SKM-1 treated with dmso at 0.1 percent for 144 hours (cell line): ENCODE data around the gene TYMP.
A peak's percentile ranks its signal among the peaks of the same experiment; 100 is the strongest.
"Not testable (repeated sequence)": the region's sequence is repeated elsewhere in the genome, so short reads cannot be mapped to it uniquely, and the experiment has no call there.

Experiments
- DNase-seq: peaks from one replicate; lab custom pipeline; 2025; ENCODE audit not compliant: unreplicated experiment; lab: John Stamatoyannopoulos, UW

Gene TYMP

DNA sequence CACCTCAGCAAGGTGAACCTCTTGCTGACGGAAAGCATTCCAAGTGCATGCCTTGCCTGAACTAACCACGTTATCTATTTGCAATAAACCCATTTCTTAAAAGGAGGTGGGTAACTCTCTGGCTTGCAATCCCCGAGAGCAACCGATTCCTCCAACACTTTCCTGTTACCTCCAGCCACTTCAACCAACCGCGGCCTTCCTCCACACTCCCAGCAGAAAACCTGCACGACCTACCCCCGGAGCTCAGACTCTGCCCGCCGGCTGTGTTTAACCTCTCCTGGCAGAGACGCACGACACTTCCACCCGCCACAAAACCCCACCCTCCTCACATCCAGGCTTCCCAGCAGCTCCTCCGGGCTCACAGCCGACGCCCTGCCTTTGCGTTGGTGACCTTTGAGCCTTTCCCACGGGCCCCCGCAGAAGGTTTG lies 5.1 kb downstream of the TYMP start:
- DNase-seq, result no peak

DNA sequence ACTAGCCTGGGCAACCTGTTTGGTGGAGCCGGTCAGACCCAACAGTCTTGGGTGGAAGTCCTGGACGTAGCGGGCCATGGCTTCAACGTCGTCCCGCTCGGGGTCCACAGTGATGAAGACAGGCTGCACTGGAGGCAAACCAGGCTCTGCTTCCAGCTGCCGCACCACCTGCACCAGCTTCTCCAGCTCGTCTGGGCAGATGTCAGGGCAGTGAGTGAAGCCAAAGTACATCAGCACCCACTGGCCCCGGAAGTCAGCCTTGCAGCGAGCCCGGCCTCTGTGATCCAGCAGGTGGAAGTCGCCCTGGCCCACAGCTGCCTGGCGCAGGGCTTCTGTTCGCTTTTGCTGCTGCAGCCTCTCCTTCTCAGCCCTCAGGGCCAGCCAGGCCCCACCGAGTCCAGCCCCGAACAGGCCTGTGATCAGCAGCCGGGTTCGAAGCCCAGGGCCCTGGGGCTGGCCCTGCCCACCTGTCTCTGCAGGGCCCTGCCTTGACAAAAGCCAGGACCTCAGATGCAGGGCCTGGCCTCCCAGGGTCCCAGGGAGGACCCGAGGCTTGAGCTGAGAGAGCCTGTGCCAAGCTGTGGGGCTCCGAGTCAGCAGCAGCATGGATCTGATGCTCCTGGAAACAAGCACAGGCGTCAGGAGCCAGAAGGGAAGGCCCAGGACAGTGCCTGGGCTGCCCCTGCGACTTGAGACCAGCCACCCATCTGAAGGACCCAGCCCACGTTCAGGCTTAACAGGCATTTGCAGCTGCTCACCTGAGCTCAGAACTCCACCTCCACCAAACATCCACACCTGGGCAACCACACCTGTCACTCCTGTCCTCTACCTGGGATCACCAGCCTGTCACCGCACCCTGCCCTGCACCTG lies 5.8 kb downstream of the TYMP start:
- DNase-seq, result no peak

DNA sequence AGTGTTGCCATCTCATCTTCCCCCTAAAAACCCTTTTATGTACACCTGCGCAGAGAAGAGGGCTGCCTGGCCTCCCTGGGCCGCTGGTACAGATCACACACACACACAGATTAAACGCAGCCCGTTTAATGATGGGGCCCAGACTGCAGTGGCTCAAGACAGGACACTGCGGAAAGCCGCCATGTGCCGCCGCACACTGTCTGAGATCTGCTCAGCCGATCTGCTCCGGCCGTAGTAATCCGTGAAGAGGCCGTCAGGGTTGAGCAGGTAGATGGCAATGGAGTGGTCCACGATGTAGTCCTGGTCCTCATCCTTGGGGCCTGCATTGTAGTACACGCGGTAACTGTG lies 6.4 kb downstream of the TYMP start:
- DNase-seq, result no peak

DNA sequence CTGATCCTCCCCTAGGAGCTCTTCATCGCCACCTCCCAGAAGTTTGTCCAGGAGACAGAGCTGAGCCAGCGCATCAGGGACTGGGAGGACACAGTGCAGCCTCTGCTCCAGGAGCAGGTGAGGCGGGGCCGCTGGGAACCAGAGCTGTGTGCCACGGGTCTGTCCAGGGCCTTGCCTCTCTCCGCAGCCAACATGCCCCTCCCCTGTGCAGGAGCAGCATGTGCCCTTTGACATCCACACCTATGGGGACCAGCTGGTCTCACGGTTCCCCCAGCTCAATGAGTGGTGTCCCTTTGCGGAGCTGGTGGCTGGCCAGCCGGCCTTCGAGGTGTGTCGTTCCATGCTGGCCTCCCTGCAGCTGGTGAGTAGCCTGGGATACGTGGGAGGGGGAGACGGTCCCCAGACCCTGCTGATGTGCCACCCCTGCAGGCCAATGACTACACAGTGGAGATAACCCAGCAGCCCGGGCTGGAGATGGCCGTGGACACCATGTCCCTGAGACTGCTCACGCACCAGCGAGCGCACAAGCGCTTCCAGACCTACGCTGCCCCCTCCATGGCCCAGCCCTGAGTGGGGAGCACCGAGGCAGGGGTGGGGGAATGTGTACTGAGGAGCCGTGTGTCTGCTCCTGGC lies 6.9 kb downstream of the TYMP start:
- DNase-seq, result no peak

DNA sequence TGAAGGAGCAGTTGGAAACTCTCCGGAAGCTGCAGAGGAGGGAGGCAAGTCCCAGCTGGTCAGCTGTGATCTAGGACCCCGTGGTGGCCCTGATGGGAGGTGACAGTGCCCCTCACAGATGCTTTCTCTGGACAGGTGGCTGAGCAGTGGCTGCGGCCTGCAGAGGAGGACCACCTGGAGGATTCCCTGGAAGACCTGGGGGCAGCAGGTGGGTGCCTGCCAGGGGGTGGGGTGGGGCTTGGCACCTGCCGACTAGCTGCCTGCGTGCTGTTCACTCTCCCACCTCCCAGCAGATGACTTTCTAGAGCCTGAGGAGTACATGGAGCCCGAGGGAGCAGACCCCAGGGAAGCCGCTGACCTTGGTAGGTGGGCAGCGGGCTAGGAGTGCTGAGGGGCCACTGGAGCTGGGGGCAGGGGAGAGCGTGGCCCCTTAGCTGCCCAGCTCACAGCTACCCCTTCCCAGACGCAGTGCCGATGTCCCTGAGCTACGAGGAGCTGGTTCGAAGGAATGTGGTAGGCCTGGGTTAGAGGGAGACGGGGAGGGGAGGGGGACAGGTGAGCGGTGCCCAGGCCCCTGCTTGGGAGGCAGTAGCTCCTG lies 7.5 kb downstream of the TYMP start:
- no peak for DNase-seq

DNA sequence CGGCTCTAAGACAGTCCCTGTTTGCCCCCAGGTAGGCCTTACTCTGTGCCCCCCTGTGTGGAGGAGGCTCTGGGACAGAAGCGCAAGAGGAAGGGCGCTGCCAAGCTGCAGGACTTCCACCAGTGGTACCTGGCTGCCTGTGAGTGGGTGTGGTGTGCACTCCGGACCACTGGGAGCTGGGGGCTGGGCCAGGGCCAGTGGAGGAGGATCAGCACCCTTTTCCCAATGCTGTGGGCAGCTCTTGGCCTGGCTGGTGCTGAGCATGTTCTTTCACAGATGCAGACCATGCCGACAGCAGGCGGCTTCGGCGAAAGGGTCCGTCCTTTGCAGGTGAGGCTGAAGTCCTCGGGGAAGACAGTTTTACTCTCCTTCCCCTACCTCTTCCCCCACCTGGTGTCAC lies 8.1 kb downstream of the TYMP start:
- DNase-seq, result no peak

DNA sequence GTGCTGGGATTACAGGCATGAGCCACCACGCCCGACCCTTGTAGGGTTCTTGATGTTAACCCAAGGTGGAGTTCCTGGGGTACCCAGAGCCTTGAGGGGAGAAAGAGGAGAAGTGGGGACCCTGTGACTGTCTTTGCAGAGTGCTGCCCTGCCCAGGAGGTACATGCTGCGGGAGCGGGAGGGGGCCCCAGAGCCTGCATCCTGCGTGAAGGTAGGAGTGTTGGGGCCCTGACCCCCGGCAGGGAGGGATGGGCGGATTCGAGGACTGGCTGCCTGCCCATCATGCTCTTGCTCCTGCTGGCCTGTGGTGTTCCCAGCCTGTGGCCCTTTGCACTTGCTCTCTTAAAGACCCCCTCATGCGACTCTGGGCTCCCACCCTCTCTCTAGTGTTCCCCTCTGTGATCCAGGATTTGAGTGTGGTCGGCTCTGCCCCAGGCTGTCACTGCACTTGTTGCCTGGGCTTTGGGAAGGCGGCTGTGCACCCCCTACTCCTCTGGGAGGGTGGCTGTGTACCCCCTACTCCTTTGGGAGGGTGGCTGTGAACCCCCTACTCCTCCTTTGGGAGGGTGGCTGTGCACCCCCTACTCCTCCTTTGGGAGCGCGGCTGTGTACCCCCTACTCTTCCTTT lies 8.9 kb downstream of the TYMP start:
- no peak for DNase-seq

DNA sequence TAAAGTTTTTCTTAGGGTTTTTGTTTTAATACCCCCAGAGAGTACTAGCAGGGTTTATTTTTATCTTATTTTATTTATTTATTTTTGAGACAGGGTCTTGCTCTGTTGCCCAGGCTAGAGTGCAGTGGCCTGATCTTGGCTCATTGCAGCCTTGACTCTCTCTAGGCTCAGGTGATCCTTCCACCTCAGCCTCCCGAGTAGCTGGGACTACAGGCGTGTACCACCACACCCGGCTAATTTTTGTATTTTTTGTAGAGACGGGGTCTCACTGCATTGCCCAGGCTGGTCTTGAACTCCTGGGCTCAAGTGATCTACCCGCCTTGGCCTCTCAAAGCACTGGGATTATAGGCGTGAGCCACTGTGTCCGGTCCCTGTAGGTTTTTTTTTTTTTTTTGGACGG lies 9.6 kb downstream of the TYMP start:
- DNase-seq, result not testable (repeated sequence)

DNA sequence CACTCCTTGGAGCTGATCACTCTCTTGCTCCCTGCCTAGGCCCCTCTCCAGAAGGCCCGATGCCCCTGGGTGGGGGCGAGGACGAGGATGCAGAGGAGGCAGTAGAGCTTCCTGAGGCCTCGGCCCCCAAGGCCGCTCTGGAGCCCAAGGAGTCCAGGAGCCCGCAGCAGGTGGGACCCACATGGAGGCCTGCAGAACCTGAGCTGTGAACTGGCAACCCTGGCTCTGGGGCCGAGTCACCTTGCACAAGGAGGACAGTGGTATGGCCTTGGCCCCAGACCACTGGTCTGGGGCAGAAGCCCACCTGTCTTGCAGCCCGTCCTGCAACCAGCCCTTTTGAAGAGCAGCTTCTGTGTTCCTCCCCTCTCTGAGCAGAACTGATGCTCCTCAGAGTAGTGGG lies 10.7 kb downstream of the TYMP start:
- DNase-seq, result no peak

DNA sequence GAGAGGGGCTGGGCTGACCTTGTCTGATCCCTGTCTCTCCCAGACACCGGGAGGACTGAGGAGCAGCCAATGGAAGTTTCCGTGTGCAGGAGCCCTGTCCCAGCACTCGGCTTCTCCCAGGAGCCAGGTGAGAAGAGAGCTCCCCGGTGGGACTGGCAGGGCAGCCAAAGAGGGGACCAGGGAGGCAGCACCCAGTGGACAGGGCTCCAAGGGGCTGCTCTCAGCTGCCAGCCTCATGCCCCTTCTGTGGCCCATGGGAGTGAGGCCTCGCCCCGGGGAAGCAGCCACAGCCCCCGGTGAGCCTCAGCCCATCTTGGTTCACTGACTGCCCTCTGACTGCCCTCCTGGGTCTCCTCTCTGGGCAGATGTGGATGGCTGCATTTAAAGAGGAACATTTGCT lies 11.2 kb downstream of the TYMP start:
- no peak for DNase-seq

DNA sequence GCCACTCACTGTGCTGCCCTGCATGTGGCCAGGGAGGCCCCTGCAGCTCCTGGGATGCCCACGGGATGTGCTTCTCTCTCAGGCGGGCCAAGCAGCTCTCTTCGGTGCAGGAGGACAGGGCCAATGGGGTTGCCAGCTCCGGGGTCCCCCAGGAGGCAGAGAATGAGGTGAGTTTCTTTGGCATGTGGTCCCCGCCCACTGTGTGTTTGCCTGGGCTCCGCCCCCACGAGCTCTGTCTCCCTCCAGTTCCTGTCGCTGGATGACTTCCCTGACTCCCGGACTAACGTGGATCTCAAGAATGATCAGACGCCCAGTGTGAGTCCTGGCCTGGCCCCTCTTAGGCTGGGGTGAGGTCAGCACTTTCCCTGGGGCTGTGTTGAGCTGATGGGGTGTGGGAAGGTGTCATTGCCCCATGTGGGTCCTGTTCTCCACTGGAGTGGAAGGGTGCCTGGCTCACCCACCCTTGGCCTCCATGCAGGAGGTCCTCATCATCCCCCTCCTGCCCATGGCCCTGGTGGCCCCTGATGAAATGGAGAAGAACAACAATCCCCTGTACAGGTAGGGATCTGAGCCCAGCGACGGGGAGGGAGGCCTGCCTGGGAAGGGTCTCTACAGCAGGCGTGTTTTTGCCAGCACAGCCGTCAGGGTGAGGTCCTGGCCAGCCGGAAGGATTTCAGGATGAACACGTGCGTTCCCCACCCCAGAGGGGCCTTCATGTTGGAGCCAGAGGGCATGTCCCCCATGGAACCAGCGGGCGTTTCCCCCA lies 12.1 kb downstream of the TYMP start:
- no peak for DNase-seq

DNA sequence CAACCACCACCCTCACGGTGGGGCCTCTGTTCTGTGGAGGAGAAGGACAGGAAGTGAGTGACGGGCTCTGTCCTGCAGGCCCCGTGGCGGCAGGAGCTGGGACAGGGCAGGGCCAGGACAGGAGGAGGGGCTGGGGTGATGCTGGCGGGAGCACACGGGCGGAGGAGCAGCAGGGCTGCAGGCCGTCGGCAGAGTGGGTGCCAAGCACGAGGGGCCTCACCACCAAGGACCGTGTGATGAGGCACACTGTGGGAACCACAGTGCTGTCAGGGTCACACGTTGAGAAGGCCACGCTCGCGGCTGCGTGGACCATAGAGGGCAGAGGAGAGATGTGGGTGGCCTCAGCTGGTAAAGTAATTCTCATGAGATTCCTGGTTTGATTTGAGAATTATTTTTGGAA lies 12.9 kb downstream of the TYMP start:
- DNase-seq, result no peak

DNA sequence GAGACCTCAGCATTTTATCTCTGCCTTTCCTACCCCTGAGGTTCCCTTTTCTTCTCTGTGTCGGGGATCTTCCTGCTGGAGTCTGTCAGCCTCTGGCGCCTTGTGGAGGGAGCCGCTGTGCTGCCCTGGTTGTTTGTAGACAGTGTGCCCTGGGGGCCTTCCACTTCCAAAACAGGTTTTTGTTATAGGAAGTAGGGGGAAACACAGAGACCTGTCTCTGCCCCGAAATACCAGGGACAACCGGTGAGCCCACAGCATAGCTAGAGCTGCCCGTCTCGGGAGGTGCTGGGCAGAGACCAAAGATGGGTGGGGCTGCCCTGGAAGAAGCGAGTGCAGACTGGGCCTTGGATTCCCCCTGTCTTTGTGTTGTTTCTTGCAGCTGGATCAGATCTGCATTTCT lies 13.7 kb downstream of the TYMP start:
- no peak for DNase-seq

DNA sequence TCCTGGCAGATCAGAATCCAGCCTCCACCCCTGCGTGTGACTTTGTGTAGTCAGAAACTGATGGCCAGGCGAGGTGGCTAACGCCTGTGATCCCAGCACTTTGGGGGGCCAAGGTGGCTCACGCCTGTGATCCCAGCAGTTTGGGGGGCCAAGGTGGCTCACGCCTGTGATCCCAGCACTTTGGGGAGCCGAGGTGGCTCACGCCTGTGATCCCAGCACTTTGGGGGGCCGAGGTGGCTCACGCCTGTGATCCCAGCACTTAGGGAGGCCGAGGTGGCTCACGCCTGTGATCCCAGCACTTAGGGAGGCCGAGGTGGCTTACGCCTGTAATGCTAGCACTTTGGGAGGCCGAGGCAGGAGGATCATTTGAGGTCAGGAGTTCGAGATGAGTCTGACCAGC lies 16.6 kb downstream of the TYMP start:
- no peak for DNase-seq

DNA sequence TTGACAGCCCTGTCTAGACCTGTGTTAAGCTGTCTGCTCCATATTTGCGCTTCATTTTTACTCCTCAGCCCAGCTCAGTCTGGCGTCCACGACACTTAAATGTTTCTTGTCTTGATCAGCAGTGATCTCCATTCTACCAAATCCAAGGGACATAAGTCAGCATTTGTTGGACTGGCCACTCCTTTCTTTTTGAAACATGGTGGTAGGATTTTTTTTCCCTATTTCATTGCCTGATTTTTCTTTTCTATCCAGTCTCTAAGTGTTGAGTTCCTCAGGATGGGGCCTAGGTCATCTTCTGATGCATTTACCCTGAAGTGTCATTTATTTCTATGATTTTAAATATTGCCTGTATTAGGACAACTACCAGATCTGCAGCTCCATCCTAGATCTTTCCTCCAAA lies 20.9 kb downstream of the TYMP start:
- no peak for DNase-seq

DNA sequence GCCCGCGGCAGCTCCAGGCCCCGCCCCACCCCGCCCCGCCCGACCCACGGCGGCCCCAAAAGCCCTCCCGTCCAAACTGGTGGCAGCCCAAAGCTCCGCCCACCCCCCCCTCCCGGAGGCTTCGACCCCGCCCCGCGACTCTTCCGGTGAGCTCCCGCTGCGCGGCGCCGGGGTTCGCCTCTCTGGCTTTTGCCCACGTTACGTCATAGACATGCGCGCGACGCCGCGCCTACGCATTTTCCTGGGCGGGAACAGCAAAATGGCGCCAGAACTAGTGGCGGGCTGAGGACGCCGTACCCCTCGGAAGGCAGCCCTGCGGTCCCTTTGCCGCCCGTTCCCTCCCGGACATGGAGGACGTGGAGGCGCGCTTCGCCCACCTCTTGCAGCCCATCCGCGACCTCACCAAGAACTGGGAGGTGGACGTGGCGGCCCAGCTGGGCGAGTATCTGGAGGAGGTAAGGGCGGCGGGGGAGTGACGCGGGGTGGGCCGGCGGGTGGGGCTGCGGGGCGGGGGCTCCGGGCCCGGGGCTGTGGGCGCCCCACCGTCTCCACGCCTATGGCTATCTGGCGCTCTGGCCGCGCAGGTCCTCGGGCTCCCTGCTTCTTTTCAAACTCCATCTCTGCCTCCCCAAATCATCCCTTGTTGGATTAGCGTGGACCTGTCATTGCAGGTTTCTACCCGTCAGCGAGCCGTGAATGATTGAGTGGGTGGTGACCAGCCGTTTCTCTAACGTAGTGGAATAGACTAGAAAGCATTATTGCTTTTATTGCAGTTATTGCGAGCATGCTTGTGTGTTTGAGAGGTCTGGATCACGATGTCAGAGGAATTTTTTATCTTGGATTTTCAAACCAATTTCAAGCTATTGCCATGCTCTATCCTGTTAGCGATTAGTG lies 21.6 kb downstream of the TYMP start, which contains the start of gene NCAPH2:
Gene NCAPH2 (plus strand): TSS at position 234 of the 894 bp plus-strand sequence. CDS start 114 bp downstream, at position 348.
- peak; percentile 90 for DNase-seq

DNA sequence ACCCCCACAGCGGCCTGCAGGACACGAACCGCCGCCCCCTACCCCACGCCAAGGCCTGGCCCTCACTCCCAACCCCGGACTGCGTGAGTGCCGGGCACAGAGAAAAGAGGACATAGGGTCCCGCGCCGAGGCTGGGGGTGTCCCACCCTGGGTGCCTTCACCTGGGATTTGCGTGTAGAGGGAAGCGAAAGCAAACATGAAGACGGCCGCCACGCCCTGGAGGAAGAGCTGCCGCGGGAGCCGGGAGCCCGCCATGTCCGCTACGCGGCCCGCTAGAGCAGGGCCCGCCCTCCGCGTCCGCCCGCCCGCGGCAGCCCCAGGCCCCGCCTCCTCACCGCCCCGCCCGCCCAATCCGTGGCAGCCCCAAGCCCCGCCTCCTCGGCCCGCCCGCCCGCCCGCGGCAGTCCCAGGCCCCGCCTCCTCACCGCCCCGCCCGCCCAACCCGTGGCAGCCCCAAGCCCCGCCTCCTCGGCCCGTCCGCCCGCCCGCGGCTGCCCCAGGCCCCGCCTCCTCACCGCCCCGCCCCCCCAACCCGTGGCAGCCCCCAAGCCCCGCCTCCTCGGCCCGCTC lies 22.3 kb downstream of the TYMP start, which contains the start of gene LMF2:
Gene LMF2 (minus strand): TSS at position 282 of the 570 bp plus-strand sequence. CDS start 27 bp downstream, at position 255.
- peak; percentile 90 for DNase-seq

DNA sequence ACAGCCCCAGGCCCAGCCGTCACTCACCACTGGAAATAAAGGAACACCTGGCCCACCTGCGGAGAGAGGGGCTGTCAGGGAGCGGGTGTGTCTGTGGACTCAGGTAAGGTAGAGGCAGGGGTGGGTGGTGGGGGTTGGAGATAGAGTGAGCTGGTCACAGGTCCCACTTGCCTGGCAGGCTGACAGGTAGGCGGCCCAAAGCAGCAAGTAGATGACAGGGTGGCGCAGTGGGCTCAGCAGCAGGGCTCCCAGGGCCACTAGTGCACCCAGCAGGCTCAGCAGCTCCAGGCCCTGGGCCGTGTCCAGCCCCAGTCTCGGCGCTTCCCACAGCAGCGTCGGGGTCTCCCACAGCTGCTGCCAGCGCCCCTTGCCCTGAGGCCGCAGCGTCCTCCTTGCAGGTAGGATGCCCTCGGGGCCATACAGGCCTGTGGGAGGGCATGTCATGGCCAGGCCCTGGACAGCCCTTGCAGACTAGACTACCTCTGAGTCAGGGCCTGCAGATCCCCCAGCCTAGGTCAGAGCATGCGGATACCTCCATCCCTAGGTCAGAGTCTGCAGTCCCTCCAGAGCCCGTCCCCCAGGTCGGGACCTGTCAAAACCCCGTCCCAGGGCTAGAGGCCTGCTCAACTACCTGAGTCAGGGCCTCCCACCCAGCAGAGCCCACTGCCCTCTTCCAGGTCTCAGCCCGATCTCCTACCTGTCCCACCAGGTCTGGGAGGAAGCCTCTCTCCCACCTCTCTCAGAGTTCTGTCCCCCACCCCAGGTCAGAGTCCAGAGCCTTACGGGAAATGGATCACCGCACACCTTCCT lies 23.0 kb downstream of the TYMP start:
- DNase-seq, result no peak
